ENCODE data around the gene ARHGAP44.

ARHGAP44 gene

DNA sequence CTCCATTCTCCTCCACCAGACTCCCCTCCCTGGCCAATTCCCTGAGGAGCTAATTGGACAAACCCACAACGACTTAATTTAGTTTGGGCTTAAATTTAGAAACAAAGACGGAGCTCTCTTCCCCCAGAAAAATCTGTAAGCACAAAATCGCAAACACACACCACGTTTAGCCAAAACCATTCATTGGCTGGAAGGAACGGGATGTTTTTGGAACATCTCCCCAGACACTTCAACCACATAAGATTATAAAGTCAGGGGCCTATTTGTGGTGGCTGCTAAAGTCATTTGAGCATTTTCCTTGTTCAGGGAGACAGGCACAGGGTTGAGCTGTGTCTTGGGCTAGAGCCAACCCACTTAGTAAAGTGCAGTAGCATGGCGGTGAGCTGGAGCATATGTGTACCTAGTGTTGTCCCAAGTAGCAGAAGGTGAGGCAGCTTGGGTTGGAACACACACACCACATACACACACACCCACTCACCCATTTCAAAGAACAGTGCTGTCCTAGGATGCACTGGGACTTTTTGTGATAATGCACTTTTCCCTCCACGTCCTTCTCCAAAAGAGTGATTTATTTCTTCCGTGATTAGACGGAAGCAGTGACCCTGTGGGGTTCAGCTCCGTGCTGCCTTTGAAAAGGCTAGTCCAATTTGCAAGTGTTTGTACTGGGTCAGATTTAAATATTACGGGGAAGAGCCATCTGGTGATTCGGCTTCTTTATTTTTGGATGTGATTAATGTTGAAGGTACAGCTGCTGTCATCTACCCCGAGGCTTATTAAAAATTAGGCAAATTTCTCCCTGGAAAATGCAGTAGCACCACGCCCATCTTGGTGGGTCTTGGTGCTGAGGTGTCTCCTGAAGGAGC is 196.4 kb downstream of the ARHGAP44 start:
- H3K9ac ChIP-seq (ENCODE audit: low read length): no peak overlapping the region
- H3K27ac ChIP-seq (ENCODE audit: low read length): no peak overlapping the region
- peaks cover 12% of the 10 kb centered on the region for H3K4me1 ChIP-seq (ENCODE audit: control insufficient read depth, low read depth, low read length)

GRCh38 chr17:12987120-12987519 is 197.8 kb downstream of the ARHGAP44 start:
- Histone ChIP-seq H3K9me3 (ENCODE audit: control insufficient read depth, low read depth, low read length) (no peaks in the 10 kb centered on the region), H3K27me3 (ENCODE audit: control insufficient read depth, insufficient read depth, low read length) (no peaks in the 10 kb centered on the region), H3K9ac (ENCODE audit: low read length) (no peak overlapping the region), H3K4me1 (ENCODE audit: control insufficient read depth, low read depth, low read length) (peaks cover 12% of the 10 kb centered on the region), H3K36me3 (ENCODE audit: control insufficient read depth, low read depth, low read length) (peaks cover 18% of the 10 kb centered on the region), H3K27ac (ENCODE audit: low read length) (no peak overlapping the region), H3K4me3 (ENCODE audit: low read length) (no peak overlapping the region)

More for the DNA sequence above, 196.4 kb downstream of the ARHGAP44 start:
- Histone ChIP-seq H3K9me3 (ENCODE audit: control insufficient read depth, low read depth, low read length) (no peaks in the 10 kb centered on the region), H3K4me3 (ENCODE audit: low read length) (no peak overlapping the region), H3K36me3 (ENCODE audit: control insufficient read depth, low read depth, low read length) (peaks cover 4% of the 10 kb centered on the region), H3K27me3 (ENCODE audit: control insufficient read depth, insufficient read depth, low read length) (no peaks in the 10 kb centered on the region)

GRCh38 chr17:12990041-12990808 is 200.9 kb downstream of the ARHGAP44 start:
- Histone ChIP-seq H3K27ac (ENCODE audit: low read length) (no peak overlapping the region), H3K27me3 (ENCODE audit: control insufficient read depth, insufficient read depth, low read length) (no peaks in the 10 kb centered on the region), H3K4me3 (ENCODE audit: low read length) (no peak overlapping the region), H3K4me1 (ENCODE audit: control insufficient read depth, low read depth, low read length) (peaks cover 12% of the 10 kb centered on the region), H3K9ac (ENCODE audit: low read length) (no peak overlapping the region), H3K9me3 (ENCODE audit: control insufficient read depth, low read depth, low read length) (no peaks in the 10 kb centered on the region), H3K36me3 (ENCODE audit: control insufficient read depth, low read depth, low read length) (peaks cover 48% of the 10 kb centered on the region)

DNA sequence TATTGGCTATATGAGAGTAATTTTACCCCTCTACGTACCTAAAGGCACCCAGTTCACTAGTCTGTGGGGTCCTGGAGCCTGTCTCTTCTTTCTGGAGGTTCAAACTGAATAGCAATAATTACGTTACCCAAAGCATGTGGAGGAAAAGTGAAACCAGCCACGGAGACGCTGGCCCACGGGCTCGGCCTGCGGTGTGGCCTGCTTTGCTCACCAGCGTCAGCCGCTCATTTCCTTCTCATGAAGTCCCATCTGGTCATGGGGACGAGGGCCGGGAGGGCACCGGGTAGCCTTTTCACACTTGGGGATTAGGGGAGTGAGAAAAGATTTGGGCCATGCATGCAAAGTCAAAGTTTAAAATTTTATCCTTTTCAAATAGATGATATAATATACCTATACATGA is 201.6 kb downstream of the ARHGAP44 start:
- no peak overlapping the region for H3K27ac ChIP-seq (ENCODE audit: low read length)
- H3K4me3 ChIP-seq (ENCODE audit: low read length): no peak overlapping the region
- peaks cover 55% of the 10 kb centered on the region for H3K36me3 ChIP-seq (ENCODE audit: control insufficient read depth, low read depth, low read length)
- H3K4me1 ChIP-seq (ENCODE audit: control insufficient read depth, low read depth, low read length): peaks cover 12% of the 10 kb centered on the region
- H3K9ac ChIP-seq (ENCODE audit: low read length): no peak overlapping the region
- H3K9me3 ChIP-seq (ENCODE audit: control insufficient read depth, low read depth, low read length): no peaks in the 10 kb centered on the region
- no peaks in the 10 kb centered on the region for H3K27me3 ChIP-seq (ENCODE audit: control insufficient read depth, insufficient read depth, low read length)

GRCh38 chr17:12992676-12993075 is 203.4 kb downstream of the ARHGAP44 start:
- H3K36me3 ChIP-seq (ENCODE audit: control insufficient read depth, low read depth, low read length): peaks cover 72% of the 10 kb centered on the region
- no peaks in the 10 kb centered on the region for H3K9me3 ChIP-seq (ENCODE audit: control insufficient read depth, low read depth, low read length)
- H3K4me3 ChIP-seq (ENCODE audit: low read length): no peak overlapping the region
- no peak overlapping the region for H3K9ac ChIP-seq (ENCODE audit: low read length)
- no peak overlapping the region for H3K27ac ChIP-seq (ENCODE audit: low read length)
- H3K4me1 ChIP-seq (ENCODE audit: control insufficient read depth, low read depth, low read length): peaks cover 1% of the 10 kb centered on the region
- H3K27me3 ChIP-seq (ENCODE audit: control insufficient read depth, insufficient read depth, low read length): no peaks in the 10 kb centered on the region

DNA sequence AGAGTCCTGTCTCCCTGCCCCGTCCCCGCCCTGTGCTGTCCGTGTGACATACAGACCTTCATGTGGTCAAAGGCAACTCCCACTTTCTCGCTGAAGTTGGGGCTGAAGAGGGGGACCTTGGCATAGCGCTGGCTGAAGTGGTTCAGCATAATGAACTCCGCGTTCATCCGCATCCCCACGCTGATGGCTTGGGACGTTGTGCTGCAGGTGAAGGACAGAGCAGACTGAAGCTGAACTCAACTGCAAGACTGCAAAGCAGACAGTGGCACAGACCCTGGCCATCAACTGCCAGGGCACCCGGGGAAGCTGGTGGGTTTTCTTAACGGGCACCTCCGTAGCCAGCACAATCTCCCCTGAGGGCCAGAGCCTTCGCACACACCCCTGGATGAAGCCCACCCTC is 204.3 kb downstream of the ARHGAP44 start:
- Histone ChIP-seq H3K27me3 (ENCODE audit: control insufficient read depth, insufficient read depth, low read length) (no peaks in the 10 kb centered on the region), H3K4me1 (ENCODE audit: control insufficient read depth, low read depth, low read length) (no peaks in the 10 kb centered on the region), H3K9ac (ENCODE audit: low read length) (no peak overlapping the region), H3K36me3 (ENCODE audit: control insufficient read depth, low read depth, low read length) (peaks cover 82% of the 10 kb centered on the region), H3K9me3 (ENCODE audit: control insufficient read depth, low read depth, low read length) (no peaks in the 10 kb centered on the region), H3K4me3 (ENCODE audit: low read length) (no peak overlapping the region), H3K27ac (ENCODE audit: low read length) (no peak overlapping the region)

DNA sequence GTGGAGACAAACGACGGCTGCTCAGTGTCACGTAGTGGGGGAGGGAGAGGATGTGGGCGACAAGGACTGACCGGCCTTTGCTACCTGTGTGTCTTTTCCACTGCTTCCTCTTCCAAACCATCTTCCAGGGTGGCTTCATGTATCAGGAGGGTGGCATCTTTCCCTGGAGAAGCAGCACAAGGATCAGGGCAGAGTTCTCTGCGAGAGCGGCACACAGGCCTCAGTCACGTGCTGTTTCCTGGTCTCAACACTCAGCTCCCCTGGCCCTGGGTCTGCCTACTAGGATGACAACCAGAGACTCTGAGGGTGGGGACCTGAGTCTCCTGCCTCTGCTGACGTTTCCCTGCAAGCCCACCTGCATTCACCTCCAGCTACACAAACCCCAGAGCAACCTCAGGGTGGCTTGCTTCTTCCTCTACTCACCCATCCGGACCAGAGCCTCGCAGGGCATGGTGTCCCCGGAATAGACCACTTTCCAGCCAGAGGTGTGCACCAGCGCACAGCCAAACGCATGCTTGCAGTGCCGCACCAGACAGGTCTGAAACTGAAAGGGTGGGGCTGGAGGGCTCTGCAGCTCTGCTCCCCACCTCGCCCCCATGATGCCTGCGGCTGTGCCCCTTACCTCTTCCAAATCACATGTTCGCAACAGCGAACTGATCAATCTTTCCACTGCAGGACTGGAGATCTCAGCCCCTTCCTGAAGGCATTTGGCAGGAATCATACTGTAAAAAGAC is 205.2 kb downstream of the ARHGAP44 start:
- no peak overlapping the region for H3K4me3 ChIP-seq (ENCODE audit: low read length)
- H3K36me3 ChIP-seq (ENCODE audit: control insufficient read depth, low read depth, low read length): peaks cover 91% of the 10 kb centered on the region
- no peak overlapping the region for H3K9ac ChIP-seq (ENCODE audit: low read length)
- no peaks in the 10 kb centered on the region for H3K4me1 ChIP-seq (ENCODE audit: control insufficient read depth, low read depth, low read length)
- H3K9me3 ChIP-seq (ENCODE audit: control insufficient read depth, low read depth, low read length): no peaks in the 10 kb centered on the region
- H3K27me3 ChIP-seq (ENCODE audit: control insufficient read depth, insufficient read depth, low read length): no peaks in the 10 kb centered on the region
- H3K27ac ChIP-seq (ENCODE audit: low read length): no peak overlapping the region

GRCh38 chr17:12995106-12995895 is 206.0 kb downstream of the ARHGAP44 start:
- no peak overlapping the region for H3K27ac ChIP-seq (ENCODE audit: low read length)
- no peak overlapping the region for H3K9ac ChIP-seq (ENCODE audit: low read length)
- no peak overlapping the region for H3K4me3 ChIP-seq (ENCODE audit: low read length)
- H3K27me3 ChIP-seq (ENCODE audit: control insufficient read depth, insufficient read depth, low read length): no peaks in the 10 kb centered on the region
- no peaks in the 10 kb centered on the region for H3K9me3 ChIP-seq (ENCODE audit: control insufficient read depth, low read depth, low read length)
- H3K4me1 ChIP-seq (ENCODE audit: control insufficient read depth, low read depth, low read length): no peaks in the 10 kb centered on the region
- peaks cover 94% of the 10 kb centered on the region for H3K36me3 ChIP-seq (ENCODE audit: control insufficient read depth, low read depth, low read length)

GRCh38 chr17:12995896-12996295 is 206.6 kb downstream of the ARHGAP44 start:
- Histone ChIP-seq H3K4me1 (ENCODE audit: control insufficient read depth, low read depth, low read length) (no peaks in the 10 kb centered on the region), H3K36me3 (ENCODE audit: control insufficient read depth, low read depth, low read length) (peaks cover 96% of the 10 kb centered on the region)

GRCh38 chr17:12996357-12996756 is 207.1 kb downstream of the ARHGAP44 start:
- Histone ChIP-seq H3K9ac (ENCODE audit: low read length) (no peak overlapping the region), H3K9me3 (ENCODE audit: control insufficient read depth, low read depth, low read length) (no peaks in the 10 kb centered on the region), H3K36me3 (ENCODE audit: control insufficient read depth, low read depth, low read length) (peaks cover 95% of the 10 kb centered on the region)

More at GRCh38 chr17:12995896-12996295, 206.6 kb downstream of the ARHGAP44 start:
- Histone ChIP-seq H3K27me3 (ENCODE audit: control insufficient read depth, insufficient read depth, low read length) (no peaks in the 10 kb centered on the region), H3K4me3 (ENCODE audit: low read length) (no peak overlapping the region), H3K9me3 (ENCODE audit: control insufficient read depth, low read depth, low read length) (no peaks in the 10 kb centered on the region), H3K9ac (ENCODE audit: low read length) (no peak overlapping the region), H3K27ac (ENCODE audit: low read length) (no peak overlapping the region)

GRCh38 chr17:12996941-12997340 is 207.6 kb downstream of the ARHGAP44 start:
- H3K9me3 ChIP-seq (ENCODE audit: control insufficient read depth, low read depth, low read length): no peaks in the 10 kb centered on the region
- H3K36me3 ChIP-seq (ENCODE audit: control insufficient read depth, low read depth, low read length): peaks cover 95% of the 10 kb centered on the region
- H3K27ac ChIP-seq (ENCODE audit: low read length): no peak overlapping the region
- H3K9ac ChIP-seq (ENCODE audit: low read length): no peak overlapping the region
- H3K4me1 ChIP-seq (ENCODE audit: control insufficient read depth, low read depth, low read length): no peaks in the 10 kb centered on the region
- no peak overlapping the region for H3K4me3 ChIP-seq (ENCODE audit: low read length)
- H3K27me3 ChIP-seq (ENCODE audit: control insufficient read depth, insufficient read depth, low read length): no peaks in the 10 kb centered on the region

More at GRCh38 chr17:12996357-12996756, 207.1 kb downstream of the ARHGAP44 start:
- H3K27ac ChIP-seq (ENCODE audit: low read length): no peak overlapping the region
- no peaks in the 10 kb centered on the region for H3K27me3 ChIP-seq (ENCODE audit: control insufficient read depth, insufficient read depth, low read length)
- no peak overlapping the region for H3K4me3 ChIP-seq (ENCODE audit: low read length)
- H3K4me1 ChIP-seq (ENCODE audit: control insufficient read depth, low read depth, low read length): no peaks in the 10 kb centered on the region

Data from iPS-18a (cell line).